CD4-positive, CD25-positive, alpha-beta regulatory T cell (primary cell): ENCODE data around the gene CDCA3. TPM values are rescaled to one million over a fixed set of nuclear protein-coding genes. Genes with fewer than 3 reads are reported as not detected.
A peak's percentile ranks its signal among the peaks of the same experiment; 100 is the strongest.

Experiments
- ATAC-seq, 2 donors: fragments of 150-1000 bp; cut with Tn5 transposase; one replicate each; pipeline ENCODE4 v1.10.0; 2021; ENCODE audit warnings: low read depth in 2 of 2, moderate number of reproducible peaks in 2 of 2, moderate library complexity in 1 of 2
- DNase-seq, 3 donors: peaks; one replicate each; pipeline versions ENCODE4 v3.0.0 to v3.0.0-alpha.2; 2012 to 2022; ENCODE audit warnings: mixed read lengths in 1 of 3
- H3K27ac ChIP-seq: one replicate; pipeline ENCODE4 v1.7.0; 2013; ENCODE audit warnings: mild to moderate bottlenecking, low read length; ENCODE audit not compliant: insufficient read depth, poor library complexity, severe bottlenecking
- H3K27me3 ChIP-seq: one replicate; pipeline ENCODE4 v1.7.0; 2013; ENCODE audit warnings: low read length; ENCODE audit not compliant: control insufficient read depth, insufficient read depth
- H3K36me3 ChIP-seq: one replicate; pipeline ENCODE4 v1.7.0; 2013; ENCODE audit warnings: mild to moderate bottlenecking, low read length, moderate library complexity; ENCODE audit not compliant: control insufficient read depth, insufficient read depth
- H3K4me1 ChIP-seq: 2 replicates; pipeline ENCODE4 v1.7.0; 2013; ENCODE audit warnings: mild to moderate bottlenecking, low read length; ENCODE audit not compliant: insufficient read depth, control insufficient read depth, poor library complexity, severe bottlenecking
- H3K4me3 ChIP-seq: one replicate; pipeline ENCODE4 v1.7.0; 2013; ENCODE audit warnings: low read depth, mild to moderate bottlenecking, low read length, moderate library complexity
- H3K9me3 ChIP-seq, 2 experiments: 1 replicate in 1 of 2; 2 replicates in 1 of 2; pipeline ENCODE4 v1.7.0; 2013; ENCODE audit warnings: low read length in 2 of 2, mild to moderate bottlenecking in 1 of 2, moderate library complexity in 1 of 2; ENCODE audit not compliant: control insufficient read depth in 2 of 2
- H3K27ac Mint-ChIP-seq, 3 donors: one replicate each; pipeline ENCODE4 v1.8.0; 2020 to 2022; ENCODE audit warnings: mild to moderate bottlenecking in 3 of 3, mixed read lengths in 3 of 3, moderate library complexity in 2 of 3
- H3K27me3 Mint-ChIP-seq: one replicate; pipeline ENCODE4 v1.8.0; 2022; ENCODE audit warnings: mild to moderate bottlenecking, mixed read lengths
- H3K36me3 Mint-ChIP-seq: one replicate; pipeline ENCODE4 v1.8.0; 2020; ENCODE audit warnings: mixed read lengths
- H3K4me1 Mint-ChIP-seq, 4 donors: one replicate each; pipeline ENCODE4 v1.8.0; 2020 to 2022; ENCODE audit warnings: mixed read lengths in 4 of 4, mild to moderate bottlenecking in 1 of 4
- H3K4me3 Mint-ChIP-seq, 4 donors: one replicate each; pipeline ENCODE4 v1.8.0; 2020 to 2022; ENCODE audit warnings: mild to moderate bottlenecking in 4 of 4, mixed read lengths in 4 of 4, moderate library complexity in 3 of 4
- H3K9me3 Mint-ChIP-seq, 7 donors: one replicate each; pipeline ENCODE4 v1.8.0; 2020 to 2022; ENCODE audit warnings: mixed read lengths in 7 of 7, mild to moderate bottlenecking in 3 of 7, moderate library complexity in 2 of 7
- polyA plus RNA-seq, 4 donors: library from polyadenylated mRNA; unstranded; fragments of 300-500 nt; fragmentation: Illumina TruSeq; gene quantifications; one replicate each; pipeline ENCODE4 v1.2.3, GENCODE V29; 2021
- total RNA-seq: library from RNA; stranded (reverse); gene quantifications from one replicate; pipeline ENCODE4 v1.2.3, GENCODE V29; 2022

The CDCA3 gene
- total and polyA plus RNA-seq, 5 donors from 2014 or later: 1.7 to 4.0 (median 1.9) TPM

DNA sequence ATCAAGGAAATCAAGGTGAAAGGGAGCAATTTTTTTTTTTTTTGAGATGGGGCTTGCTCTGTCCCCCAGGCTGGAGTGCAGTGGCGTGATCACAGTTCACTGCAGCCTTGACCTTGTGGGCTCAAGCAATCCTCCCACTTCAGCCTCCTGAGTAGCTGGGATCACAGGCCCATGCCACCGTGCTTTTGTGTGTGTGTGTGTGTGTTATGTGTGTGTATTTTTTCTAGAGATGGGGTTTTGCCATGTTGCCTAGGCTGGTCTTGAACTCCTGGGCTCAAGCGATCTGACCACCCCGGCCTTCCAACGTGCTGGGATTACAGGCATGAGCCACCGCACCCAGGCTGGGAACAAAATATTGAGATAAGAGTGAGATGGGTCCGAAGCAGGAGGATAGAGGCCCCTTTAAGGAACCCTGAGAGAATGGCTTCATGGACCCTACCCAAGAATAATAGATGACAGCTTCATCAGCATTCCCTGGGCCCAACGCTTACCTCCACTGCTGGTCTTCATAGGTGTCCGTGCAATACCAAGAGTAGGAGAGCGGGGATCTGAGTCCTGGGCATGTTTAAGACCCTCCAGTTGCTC is 1.0 kb downstream of the CDCA3 start:
- H3K4me1 Mint-ChIP-seq: peaks cover 0 to 38% (median 14%) of the 10 kb centered on the region in 4 donors
- peak overlapping the region in 3 of 4 donors; percentile 33 to 68 (median 46) for H3K4me3 Mint-ChIP-seq
- H3K27me3 ChIP-seq: no peaks in the 10 kb centered on the region
- no peak for ATAC-seq
- no peak overlapping the region for H3K27ac ChIP-seq
- H3K4me1 ChIP-seq: peaks cover 22% of the 10 kb centered on the region
- no peaks in the 10 kb centered on the region for H3K9me3 ChIP-seq
- H3K9me3 Mint-ChIP-seq: no peaks in the 10 kb centered on the region
- no peak for DNase-seq
- H3K36me3 Mint-ChIP-seq: peaks cover 4% of the 10 kb centered on the region
- H3K27ac Mint-ChIP-seq: peak overlapping the region in 1 of 3 donors; percentile 39
- no peak overlapping the region for H3K4me3 ChIP-seq
- H3K27me3 Mint-ChIP-seq: no peaks in the 10 kb centered on the region
- H3K36me3 ChIP-seq: no peaks in the 10 kb centered on the region

DNA sequence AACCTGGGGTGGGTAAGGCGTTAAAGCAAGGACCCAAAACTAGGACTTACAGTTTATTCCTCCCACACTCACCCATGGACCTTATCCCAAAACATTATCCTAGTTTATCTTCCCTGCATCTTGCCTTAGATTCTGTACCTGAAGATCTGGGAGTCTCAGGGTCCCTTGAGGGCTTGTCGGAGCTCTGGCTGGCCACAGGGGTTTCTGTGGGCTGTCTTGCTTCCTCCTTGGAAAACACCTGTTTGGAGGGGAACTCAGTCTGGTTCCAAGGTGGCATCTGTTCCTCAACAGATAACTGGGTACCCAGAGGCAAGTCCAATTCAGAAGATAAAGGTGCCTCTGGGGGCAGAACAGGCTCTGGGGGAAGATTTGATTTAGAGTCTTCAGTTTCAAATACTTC is 1.7 kb downstream of the CDCA3 start:
- Mint-ChIP-seq H3K27ac (no peak overlapping the region), H3K4me3 (peak overlapping the region in 1 of 4 donors; percentile 13), H3K27me3 (no peaks in the 10 kb centered on the region), H3K36me3 (peaks cover 4% of the 10 kb centered on the region), H3K9me3 (no peaks in the 10 kb centered on the region), H3K4me1 (peaks cover 0 to 31% (median 14%) of the 10 kb centered on the region in 4 donors)
- H3K9me3 ChIP-seq: no peaks in the 10 kb centered on the region
- DNase-seq: no peak
- ATAC-seq: no peak
- H3K27me3 ChIP-seq: no peaks in the 10 kb centered on the region
- H3K4me3 ChIP-seq: no peak overlapping the region
- no peak overlapping the region for H3K27ac ChIP-seq
- peaks cover 22% of the 10 kb centered on the region for H3K4me1 ChIP-seq
- H3K36me3 ChIP-seq: no peaks in the 10 kb centered on the region

DNA sequence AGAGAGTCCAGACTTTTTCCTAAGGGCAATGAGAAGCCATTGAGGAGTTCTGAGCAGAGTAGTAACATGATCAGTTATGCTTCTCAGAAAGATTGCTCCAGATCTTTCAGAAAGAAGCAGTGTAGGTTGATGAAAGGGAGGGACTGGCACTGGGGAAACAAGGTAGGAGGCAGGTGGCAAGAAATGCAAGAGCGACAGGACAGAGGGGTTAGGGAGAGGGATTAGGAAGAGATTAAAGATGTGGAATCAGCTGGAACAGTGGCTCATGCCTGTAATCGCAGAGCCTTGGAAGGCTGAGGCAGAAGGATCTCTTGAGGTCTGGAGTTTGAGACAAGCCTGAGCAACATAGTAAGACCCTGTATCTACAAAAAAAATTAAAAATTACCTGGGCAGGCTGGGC is 3.4 kb downstream of the CDCA3 start:
- DNase-seq (no peak), ATAC-seq (no peak)
- Mint-ChIP-seq H3K9me3 (no peaks in the 10 kb centered on the region), H3K27ac (peak overlapping the region in 2 of 3 donors; percentile 13 to 66), H3K36me3 (no peaks in the 10 kb centered on the region), H3K27me3 (no peaks in the 10 kb centered on the region), H3K4me3 (peak overlapping the region in 1 of 4 donors; percentile 24), H3K4me1 (peaks cover 0 to 15% (median 4%) of the 10 kb centered on the region in 4 donors)
- H3K36me3 ChIP-seq: no peaks in the 10 kb centered on the region
- no peak overlapping the region for H3K4me3 ChIP-seq
- peaks cover 7% of the 10 kb centered on the region for H3K4me1 ChIP-seq
- no peaks in the 10 kb centered on the region for H3K27me3 ChIP-seq
- H3K9me3 ChIP-seq: no peaks in the 10 kb centered on the region
- no peak overlapping the region for H3K27ac ChIP-seq

DNA sequence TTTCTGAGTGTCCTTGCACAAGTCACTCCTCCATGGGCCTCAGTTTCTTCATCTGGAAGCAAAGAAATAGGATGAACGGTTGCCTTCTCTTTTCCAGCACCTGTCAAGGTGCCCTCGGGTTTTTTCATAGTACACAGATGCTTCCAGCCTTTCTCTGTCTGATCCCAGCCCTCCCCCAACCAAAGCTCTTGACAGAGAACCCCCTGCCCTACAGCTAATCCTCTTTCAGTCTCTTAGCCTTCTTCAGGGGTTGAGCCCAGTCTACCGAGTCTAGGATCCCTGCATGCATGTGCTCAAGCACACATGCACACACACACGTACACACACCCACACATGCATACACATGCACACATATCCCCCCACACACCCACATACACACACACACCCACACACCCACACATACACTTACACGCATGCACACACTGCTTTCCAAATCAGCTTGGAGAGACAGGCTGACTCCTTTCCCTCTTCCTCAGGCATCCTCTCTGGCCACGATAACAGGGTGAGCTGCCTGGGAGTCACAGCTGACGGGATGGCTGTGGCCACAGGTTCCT is 4.7 kb downstream of the CDCA3 start:
- Histone ChIP-seq H3K27me3 (no peaks in the 10 kb centered on the region), H3K36me3 (no peaks in the 10 kb centered on the region), H3K27ac (no peak overlapping the region), H3K4me3 (no peak overlapping the region), H3K9me3 (no peaks in the 10 kb centered on the region), H3K4me1 (peaks cover 6% of the 10 kb centered on the region)
- Mint-ChIP-seq H3K4me3 (no peak overlapping the region), H3K4me1 (peaks cover 0 to 12% (median 4%) of the 10 kb centered on the region in 4 donors), H3K36me3 (no peaks in the 10 kb centered on the region), H3K27me3 (no peaks in the 10 kb centered on the region), H3K9me3 (no peaks in the 10 kb centered on the region), H3K27ac (no peak overlapping the region)
- ATAC-seq: no peak
- DNase-seq: no peak

DNA sequence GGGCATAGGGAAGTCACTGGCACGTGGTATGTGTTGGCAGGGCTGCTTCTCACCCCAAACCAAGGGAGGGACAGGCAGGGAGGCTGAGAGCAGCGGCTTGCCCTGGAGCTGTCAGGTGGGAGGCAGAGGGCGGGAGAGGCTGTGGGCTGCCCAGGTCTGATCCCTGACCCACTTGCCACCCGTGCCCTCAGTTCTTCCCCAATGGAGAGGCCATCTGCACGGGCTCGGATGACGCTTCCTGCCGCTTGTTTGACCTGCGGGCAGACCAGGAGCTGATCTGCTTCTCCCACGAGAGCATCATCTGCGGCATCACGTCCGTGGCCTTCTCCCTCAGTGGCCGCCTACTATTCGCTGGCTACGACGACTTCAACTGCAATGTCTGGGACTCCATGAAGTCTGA is 5.7 kb downstream of the CDCA3 start:
- DNase-seq: no peak
- Mint-ChIP-seq H3K4me3 (no peak overlapping the region), H3K27me3 (no peaks in the 10 kb centered on the region), H3K36me3 (no peaks in the 10 kb centered on the region), H3K4me1 (peaks cover 0 to 6% (median 0%) of the 10 kb centered on the region in 4 donors), H3K27ac (no peak overlapping the region), H3K9me3 (no peaks in the 10 kb centered on the region)
- H3K9me3 ChIP-seq: no peaks in the 10 kb centered on the region
- no peaks in the 10 kb centered on the region for H3K36me3 ChIP-seq
- ATAC-seq: peak in 1 of 2 donors; percentile 26
- H3K4me1 ChIP-seq: no peaks in the 10 kb centered on the region
- H3K27me3 ChIP-seq: no peaks in the 10 kb centered on the region
- no peak overlapping the region for H3K4me3 ChIP-seq
- H3K27ac ChIP-seq: no peak overlapping the region

DNA sequence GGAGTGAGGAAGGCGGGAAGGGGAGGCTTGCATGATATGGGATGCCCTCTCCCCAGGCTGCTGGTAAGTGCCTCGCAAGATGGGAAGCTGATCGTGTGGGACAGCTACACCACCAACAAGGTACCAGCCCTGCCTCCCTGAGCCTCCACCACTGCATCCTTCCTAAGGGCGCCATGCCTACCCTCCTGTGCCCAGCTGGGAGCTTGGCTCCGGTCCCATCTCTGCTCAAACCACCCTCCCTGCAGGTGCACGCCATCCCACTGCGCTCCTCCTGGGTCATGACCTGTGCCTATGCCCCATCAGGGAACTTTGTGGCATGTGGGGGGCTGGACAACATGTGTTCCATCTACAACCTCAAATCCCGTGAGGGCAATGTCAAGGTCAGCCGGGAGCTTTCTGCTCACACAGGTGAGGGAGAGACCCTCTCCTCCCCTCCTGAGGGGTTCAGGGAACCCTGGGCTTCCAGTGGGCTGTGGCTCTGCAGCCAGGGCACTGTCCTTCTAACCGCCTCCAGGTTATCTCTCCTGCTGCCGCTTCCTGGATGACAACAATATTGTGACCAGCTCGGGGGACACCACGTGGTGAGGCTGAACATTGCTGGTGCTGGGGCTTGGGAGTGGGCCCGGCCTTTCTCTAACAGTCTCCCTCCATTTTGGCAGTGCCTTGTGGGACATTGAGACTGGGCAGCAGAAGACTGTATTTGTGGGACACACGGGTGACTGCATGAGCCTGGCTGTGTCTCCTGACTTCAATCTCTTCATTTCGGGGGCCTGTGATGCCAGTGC is 7.8 kb downstream of the CDCA3 start:
- Mint-ChIP-seq H3K36me3 (no peaks in the 10 kb centered on the region), H3K27me3 (no peaks in the 10 kb centered on the region), H3K4me1 (no peaks in the 10 kb centered on the region), H3K4me3 (no peak overlapping the region), H3K27ac (peak overlapping the region in 1 of 3 donors; percentile 87), H3K9me3 (no peaks in the 10 kb centered on the region)
- Histone ChIP-seq H3K4me3 (no peak overlapping the region), H3K9me3 (no peaks in the 10 kb centered on the region), H3K4me1 (no peaks in the 10 kb centered on the region), H3K36me3 (no peaks in the 10 kb centered on the region), H3K27ac (no peak overlapping the region), H3K27me3 (no peaks in the 10 kb centered on the region)
- DNase-seq (no peak), ATAC-seq (no peak)

DNA sequence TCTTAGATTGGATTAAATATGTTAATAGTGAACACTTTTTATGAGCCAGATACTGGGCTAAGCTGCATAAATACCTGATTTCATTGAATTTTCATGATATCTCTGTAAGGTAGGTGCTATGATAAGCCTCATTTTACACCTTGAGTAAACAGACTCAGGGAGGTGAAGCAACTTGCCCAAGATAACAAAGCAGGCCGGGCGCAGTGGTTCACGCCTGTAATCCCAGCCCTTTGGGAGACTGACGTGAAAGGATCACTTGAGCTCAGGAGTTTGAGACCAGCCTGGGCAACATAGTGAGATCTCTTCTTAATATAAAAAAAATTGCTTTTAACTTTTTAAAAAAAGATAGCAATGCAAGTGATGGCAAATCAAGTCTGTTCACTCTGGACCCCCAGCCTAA is 9.0 kb downstream of the CDCA3 start:
- H3K4me3 ChIP-seq: no peak overlapping the region
- no peak for DNase-seq
- no peaks in the 10 kb centered on the region for H3K36me3 Mint-ChIP-seq
- no peaks in the 10 kb centered on the region for H3K4me1 ChIP-seq
- no peaks in the 10 kb centered on the region for H3K27me3 Mint-ChIP-seq
- H3K36me3 ChIP-seq: no peaks in the 10 kb centered on the region
- H3K4me1 Mint-ChIP-seq: no peaks in the 10 kb centered on the region
- ATAC-seq: no peak
- H3K4me3 Mint-ChIP-seq: no peak overlapping the region
- no peaks in the 10 kb centered on the region for H3K27me3 ChIP-seq
- H3K9me3 ChIP-seq: no peaks in the 10 kb centered on the region
- no peaks in the 10 kb centered on the region for H3K9me3 Mint-ChIP-seq
- no peak overlapping the region for H3K27ac ChIP-seq
- no peak overlapping the region for H3K27ac Mint-ChIP-seq
